IMR-90 (cell line): ENCODE data around the gene PFKL.

Experiments used
- POLR2A ChIP-seq: IDR thresholded peaks from 2 replicates; pipeline ENCODE4 v1.6.1; 2012; ENCODE audit warnings: mild to moderate bottlenecking, low read depth, low read length
- RCOR1 ChIP-seq: IDR thresholded peaks from 2 replicates; pipeline ENCODE4 v1.6.1; 2012; ENCODE audit warnings: mild to moderate bottlenecking, low read length, improper control_type of control experiment; ENCODE audit not compliant: insufficient replicate concordance
- TF ChIP-seq, protein P1 (sequence below): conservative IDR thresholded peaks from 2 replicates; pipeline ENCODE4 v1.5.1; 2012; ENCODE audit warnings: mild to moderate bottlenecking, low read depth, low read length, improper control_type of control experiment

DNA sequence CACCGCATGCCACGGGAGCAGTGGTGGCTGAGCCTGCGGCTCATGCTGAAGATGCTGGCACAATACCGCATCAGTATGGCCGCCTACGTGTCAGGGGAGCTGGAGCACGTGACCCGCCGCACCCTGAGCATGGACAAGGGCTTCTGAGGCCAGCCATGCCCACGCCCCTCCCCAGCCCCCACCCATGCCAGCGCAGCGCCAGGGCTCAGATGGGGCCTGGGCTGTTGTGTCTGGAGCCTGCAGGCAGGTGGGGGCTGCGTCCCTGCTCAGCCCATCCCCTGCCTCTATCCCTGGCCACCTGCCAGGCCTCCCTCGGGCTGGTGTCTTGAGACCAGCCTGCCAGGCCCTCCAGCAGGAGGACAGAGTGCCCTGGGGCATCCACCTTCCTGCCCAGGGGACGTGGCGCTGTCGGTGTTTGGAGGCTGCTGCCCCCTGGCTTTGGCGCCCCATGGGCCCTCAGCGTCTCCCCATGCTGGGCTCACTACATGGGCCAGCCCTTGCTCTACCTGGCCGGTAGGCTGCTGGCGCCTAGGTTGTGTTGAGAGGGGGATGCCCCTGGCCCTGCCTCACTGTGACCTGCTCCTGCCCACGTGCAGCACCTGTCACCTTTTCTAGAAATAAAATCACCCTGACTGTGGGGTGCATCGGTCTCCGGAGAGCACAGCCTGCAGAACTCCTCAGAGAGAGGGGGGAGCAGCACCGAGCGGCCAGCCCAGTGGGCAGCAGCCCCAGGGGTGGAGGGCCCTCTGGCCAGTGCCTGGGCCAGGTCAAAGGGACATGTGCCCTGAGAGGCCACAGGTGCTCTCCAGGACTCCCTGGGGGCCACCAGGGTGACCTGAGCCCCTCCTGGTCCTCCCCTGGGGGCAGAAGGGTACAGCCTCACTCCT lies 27.1 kb downstream of the PFKL start:
- TF ChIP-seq, protein P1, sequence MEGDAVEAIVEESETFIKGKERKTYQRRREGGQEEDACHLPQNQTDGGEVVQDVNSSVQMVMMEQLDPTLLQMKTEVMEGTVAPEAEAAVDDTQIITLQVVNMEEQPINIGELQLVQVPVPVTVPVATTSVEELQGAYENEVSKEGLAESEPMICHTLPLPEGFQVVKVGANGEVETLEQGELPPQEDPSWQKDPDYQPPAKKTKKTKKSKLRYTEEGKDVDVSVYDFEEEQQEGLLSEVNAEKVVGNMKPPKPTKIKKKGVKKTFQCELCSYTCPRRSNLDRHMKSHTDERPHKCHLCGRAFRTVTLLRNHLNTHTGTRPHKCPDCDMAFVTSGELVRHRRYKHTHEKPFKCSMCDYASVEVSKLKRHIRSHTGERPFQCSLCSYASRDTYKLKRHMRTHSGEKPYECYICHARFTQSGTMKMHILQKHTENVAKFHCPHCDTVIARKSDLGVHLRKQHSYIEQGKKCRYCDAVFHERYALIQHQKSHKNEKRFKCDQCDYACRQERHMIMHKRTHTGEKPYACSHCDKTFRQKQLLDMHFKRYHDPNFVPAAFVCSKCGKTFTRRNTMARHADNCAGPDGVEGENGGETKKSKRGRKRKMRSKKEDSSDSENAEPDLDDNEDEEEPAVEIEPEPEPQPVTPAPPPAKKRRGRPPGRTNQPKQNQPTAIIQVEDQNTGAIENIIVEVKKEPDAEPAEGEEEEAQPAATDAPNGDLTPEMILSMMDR: no peak
- TF ChIP-seq RCOR1: no peak
- TF ChIP-seq POLR2A: no peak
